Measurements from ENCODE around the gene ARHGAP28.

- no peak for TF ChIP-seq EP300 (IDR thresholded peaks at IDR 0.05; ENCODE audit: borderline replicate concordance in 1 of 2, low read depth in 1 of 2, low read length in 1 of 2)
- no peak for TF ChIP-seq CTCF (IDR thresholded peaks at IDR 0.05)
- no peak for TF ChIP-seq MEF2A (IDR thresholded peaks at IDR 0.05; ENCODE audit: borderline replicate concordance, low read depth)
- TF ChIP-seq REST (IDR thresholded peaks at IDR 0.05; ENCODE audit: low read depth, low read length), result no peak
- TF ChIP-seq TAF1 (IDR thresholded peaks at IDR 0.05; ENCODE audit: borderline replicate concordance, low read depth, low read length), result no peak
- no peak for TF ChIP-seq GATA2 (CRISPR knock-in tag; IDR thresholded peaks at IDR 0.05)
- TF ChIP-seq ZBTB33 (IDR thresholded peaks at IDR 0.05; ENCODE audit: borderline replicate concordance, low read depth), result no peak
- no peak for TF ChIP-seq RFX5 (IDR thresholded peaks at IDR 0.05; ENCODE audit: low read length)
Observed at GRCh38 chr18:6860804-6861448, 131.4 kb downstream of the ARHGAP28 start.
